Hepatocyte (in vitro differentiated cells): ENCODE results near the gene IFT88.

Source experiments
- CTCF ChIP-seq: fragments of 200-600 bp; sonication (generic); IDR thresholded peaks from 2 replicates; pipeline ENCODE4 v1.5.1; 2016; ENCODE audit warnings: antibody characterized with exemption, mild to moderate bottlenecking; ENCODE audit not compliant: poor library complexity
- EZH2 ChIP-seq: fragments of 200-600 bp; sonication (generic); IDR thresholded peaks from 2 replicates; pipeline ENCODE4 v1.6.1; 2016; ENCODE audit warnings: antibody characterized with exemption, mild to moderate bottlenecking, borderline replicate concordance
- EZH2phosphoT487 ChIP-seq: fragments of 200-600 bp; sonication (generic); IDR thresholded peaks from one replicate; pipeline ENCODE4 v1.6.1; 2018; ENCODE audit warnings: antibody characterized with exemption, mild to moderate bottlenecking, low read depth, moderate library complexity; ENCODE audit not compliant: unreplicated experiment, severe bottlenecking

GRCh38 chr13:20526664-20527063 is 40.3 kb upstream of the IFT88 start:
- TF ChIP-seq CTCF (no peak), EZH2 (no peak), EZH2phosphoT487 (no peak)
